Measurements from ENCODE around the gene EIF4E1B.
A peak's percentile ranks its signal among the peaks of the same experiment; 100 is the strongest.
"Not testable (repeated sequence)": the region's sequence is repeated elsewhere in the genome, so short reads cannot be mapped to it uniquely, and the experiment has no call there.

The EIF4E1B gene, protein sequence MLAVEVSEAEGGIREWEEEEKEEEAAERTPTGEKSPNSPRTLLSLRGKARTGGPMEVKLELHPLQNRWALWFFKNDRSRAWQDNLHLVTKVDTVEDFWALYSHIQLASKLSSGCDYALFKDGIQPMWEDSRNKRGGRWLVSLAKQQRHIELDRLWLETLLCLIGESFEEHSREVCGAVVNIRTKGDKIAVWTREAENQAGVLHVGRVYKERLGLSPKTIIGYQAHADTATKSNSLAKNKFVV

DNA sequence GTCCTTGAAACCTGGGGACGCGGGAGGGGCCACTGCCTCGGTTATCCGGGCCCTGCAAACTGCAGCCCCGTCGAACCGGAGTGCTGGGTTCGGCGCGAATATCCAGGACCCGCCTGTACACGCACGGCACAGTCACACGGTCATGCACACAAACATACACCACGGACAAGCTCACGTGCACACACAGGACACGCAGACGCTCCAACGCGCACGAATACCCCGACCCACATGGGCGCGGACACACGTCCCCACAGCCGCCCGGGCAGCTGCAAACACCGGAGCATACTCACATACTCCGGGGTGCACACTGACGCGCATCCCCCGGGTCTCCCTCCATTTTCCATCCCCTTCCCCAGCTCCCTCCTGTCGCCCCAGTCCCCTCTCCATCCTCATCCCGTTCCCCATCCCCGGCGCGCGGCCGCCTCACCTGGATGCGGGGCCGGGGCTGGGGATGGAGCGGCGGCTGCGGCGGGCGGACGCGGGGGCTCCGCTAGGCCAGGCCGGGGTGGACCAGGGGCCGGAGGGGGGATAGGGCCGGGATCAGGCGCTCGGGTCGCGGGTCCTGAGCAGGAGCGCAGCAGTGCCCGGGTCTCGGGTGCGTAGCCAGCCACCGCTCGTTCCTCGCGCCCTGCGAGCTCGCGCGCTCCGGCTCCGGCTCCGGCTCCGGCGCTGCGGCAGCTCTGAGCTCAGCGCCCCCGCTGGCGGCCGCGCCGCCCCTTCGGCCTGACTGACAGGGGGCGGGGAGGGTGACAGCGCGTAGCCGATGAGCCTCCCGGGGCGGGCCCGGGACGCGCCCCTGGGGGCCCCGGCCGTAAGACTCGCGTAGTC lies at the start of gene EIF4E1B, which contains the start of gene SNCB:
Gene EIF4E1B (plus strand): TSS at position 823 of the 828 bp plus-strand sequence. CDS start 12,113 bp downstream, outside the sequence.
Gene SNCB (minus strand): TSS at position 682 of the 828 bp plus-strand sequence. CDS start 880 bp downstream, outside the sequence.
- no peak for DNase-seq (ENCODE audit: low read depth in 2 of 3, low spot score in 2 of 3)

DNA sequence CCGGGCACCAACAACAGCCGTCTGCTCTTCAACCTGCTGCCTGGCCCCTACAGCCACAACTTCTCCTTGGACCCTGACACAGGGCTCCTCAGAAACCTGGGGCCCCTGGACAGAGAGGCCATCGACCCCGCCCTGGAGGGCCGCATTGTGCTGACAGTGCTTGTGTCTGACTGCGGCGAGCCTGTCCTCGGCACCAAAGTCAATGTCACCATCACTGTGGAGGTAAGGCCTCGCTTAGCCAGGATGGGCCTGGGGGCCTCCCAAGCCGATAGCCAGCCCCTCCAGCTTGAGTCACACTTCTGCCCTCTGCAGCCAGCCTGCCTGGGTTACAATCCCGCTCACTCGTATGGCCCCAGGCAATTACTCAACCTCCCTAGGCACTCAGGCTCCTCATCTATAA lies 49.1 kb upstream of the EIF4E1B start:
- no peak for DNase-seq (ENCODE audit: low read depth in 2 of 3, low spot score in 2 of 3)

DNA sequence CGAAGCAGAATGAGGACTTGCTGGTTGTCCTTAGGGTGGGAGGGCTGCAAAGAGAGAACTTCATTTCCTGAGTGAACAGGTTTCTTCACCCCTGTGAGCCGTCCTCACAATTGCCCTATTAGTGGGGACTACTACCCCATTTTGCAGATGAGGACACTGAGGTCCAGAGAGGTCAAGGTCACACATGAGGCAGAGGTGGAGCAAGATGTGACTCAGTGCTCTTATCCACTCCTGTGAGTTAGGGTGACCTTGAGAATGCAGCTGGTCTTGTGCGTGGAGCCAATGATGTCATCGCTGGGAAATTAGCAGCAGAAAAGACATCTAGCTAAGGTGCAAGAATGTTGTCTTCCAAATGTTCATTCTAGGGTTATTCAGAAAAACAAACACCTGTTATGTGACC lies 47.4 kb upstream of the EIF4E1B start:
- DNase-seq (ENCODE audit: low read depth in 2 of 3, low spot score in 2 of 3): no peak

DNA sequence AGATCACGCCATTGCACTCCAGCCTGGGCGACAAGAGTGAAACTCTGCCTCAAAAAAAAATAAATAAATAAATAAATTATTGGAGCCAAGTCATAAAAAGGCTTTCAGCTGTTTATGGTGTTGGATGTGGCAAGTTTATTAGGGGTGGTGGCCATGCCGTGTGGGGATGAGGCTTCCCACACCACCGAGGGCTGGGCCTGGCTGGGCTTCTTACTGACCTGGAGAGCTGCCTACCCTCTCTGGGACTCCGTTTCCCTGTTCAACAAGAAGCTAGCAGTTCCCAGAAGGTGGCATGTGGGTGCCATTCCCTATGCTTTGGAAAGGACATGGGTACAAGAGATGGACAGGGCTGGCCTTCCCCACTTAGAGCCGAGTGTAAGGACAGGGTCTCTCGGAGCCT lies 43.1 kb upstream of the EIF4E1B start:
- no peak for DNase-seq (ENCODE audit: low read depth in 2 of 3, low spot score in 2 of 3)

DNA sequence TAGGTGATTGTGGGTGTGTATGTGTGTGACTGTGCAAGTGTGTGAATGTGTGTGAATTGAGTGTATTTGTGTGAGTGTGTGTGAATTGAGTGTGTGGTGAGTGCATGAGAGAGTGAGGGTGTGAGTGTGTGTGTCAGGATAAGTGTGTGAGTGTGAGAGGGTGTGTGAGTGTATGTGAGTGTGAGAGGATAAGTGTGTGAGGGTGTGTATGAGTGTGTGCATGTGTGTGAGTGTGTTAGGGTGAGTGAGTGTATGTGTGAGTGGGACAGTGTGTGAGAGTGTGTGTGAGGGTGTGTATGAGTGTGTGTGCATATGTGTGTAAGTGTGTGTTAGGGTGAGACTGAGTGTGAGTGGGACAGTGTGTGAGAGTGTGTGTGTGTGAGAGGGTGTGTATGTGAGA lies 42.2 kb upstream of the EIF4E1B start:
- DNase-seq (ENCODE audit: low read depth in 2 of 3, low spot score in 2 of 3): no peak

DNA sequence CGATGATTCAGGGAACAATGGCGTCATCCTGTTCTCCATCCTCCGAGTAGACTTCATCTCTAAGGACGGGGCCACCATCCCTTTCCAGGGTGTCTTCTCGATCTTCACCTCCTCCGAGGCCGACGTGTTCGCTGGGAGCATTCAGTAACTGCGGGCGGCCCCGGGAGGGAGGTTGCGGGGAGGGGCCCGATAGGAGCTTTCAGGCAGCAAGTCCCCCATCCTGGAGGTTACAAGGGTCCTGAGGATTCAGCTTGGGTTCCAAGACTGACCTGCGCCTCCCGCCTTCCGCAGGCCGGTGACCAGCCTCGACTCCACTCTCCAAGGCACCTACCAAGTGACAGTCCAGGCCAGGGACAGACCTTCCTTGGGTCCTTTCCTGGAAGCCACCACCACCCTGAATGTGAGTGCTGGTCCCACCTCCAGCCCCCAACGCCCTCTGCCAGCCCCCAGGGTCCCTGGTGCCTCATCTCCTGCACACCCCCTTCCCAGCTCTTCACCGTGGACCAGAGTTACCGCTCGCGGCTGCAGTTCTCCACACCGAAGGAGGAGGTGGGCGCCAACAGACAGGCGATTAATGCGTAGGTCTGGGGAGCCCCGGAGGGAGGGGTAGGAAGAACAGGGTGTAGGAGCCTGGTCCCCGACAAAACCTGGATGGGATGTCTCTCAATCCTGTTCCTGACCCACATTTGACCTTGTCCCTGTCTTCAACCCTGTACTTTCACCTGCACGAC lies 41.3 kb upstream of the EIF4E1B start:
- no peak for DNase-seq (ENCODE audit: low read depth in 2 of 3, low spot score in 2 of 3)

DNA sequence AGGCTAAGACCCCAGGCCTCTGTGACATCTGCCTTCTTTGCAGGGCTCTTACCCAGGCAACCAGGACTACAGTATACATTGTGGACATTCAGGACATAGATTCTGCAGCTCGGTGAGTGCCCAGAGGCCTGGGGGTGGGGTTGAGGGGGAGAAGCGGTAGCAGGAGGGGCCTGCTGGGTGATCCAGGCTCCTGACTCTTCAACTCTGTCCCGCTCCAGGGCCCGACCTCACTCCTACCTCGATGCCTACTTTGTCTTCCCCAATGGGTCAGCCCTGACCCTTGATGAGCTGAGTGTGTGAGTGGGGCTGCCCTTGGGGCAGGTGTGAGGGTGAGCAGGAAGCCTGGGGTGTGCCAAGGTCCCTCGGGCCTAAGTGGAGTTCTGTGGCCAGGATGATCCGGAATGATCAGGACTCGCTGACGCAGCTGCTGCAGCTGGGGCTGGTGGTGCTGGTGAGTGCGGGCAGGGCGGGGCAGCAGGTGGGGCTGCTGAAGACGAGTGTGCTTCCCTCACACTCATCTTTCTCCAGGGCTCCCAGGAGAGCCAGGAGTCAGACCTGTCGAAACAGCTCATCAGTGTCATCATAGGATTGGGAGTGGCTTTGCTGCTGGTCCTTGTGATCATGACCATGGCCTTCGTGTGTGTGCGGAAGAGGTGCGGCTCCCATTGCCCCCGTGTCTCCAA lies 40.3 kb upstream of the EIF4E1B start:
- no peak for DNase-seq (ENCODE audit: low read depth in 2 of 3, low spot score in 2 of 3)

DNA sequence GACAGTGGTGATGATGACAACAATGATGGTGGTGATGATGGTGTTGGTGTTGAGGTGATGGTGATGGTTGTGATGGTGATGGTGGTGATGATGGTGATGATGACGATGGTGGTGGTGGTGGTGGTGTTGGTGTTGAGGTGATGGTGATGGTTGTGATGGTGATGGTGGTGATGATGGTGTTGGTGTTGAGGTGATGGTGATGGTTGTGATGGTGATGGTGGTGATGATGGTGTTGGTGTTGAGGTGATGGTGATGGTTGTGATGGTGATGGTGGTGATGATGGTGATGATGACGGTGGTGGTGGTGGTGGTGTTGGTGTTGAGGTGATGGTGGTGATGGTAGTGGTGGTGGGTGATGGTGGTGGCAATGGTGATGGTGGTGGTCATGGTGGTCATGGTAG lies 38.8 kb upstream of the EIF4E1B start:
- DNase-seq (ENCODE audit: low read depth in 2 of 3, low spot score in 2 of 3): not testable (repeated sequence)

DNA sequence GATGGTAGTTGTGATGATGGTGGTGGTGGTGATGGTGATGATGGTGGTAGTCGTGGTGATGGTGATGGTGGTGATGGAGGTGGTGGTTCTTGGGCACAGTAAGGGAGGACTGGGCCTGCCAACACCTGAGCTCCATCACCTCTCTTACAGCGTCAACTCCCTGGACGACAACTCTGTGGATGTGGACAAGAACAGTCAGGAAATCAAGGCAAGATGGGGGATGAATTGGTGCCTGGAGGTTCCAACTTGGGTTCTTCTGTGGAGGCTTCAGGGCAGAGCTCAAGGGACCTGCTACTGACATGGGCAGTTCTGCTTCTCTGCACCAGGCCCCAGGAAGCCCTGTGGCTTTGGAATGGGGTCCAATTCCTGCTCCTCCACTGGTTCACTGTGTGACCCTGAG lies 37.9 kb upstream of the EIF4E1B start:
- DNase-seq (ENCODE audit: low read depth in 2 of 3, low spot score in 2 of 3): no peak

DNA sequence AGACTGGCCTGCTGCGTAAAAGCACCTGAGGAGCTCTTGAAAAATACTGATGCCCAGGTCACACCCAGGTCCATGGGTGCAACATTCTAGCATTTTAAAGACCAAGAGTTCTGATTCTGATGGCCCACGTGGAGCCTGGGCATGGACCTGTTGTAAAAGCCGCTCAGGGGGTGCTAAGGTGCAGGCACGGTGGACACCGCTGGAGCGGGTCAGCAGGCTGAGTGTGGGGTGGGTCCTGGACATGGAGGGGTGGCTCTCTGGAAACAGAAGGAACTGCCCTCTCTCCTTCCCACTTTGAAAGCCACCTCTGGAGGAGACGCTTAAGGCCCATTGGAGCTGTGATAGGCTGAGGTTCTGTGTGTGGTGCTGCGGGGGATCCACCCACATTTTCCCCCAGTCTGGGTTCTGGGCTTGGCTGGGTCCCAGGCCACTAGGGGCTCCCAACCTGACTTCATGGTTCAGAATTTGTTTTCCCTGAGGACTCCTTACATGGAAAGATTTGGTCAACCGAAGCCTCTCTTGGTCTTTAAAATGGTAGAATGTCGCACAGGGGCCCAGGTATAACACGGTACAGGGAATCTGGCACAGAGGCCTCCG lies 37.1 kb upstream of the EIF4E1B start:
- DNase-seq (ENCODE audit: low read depth in 2 of 3, low spot score in 2 of 3): no peak

DNA sequence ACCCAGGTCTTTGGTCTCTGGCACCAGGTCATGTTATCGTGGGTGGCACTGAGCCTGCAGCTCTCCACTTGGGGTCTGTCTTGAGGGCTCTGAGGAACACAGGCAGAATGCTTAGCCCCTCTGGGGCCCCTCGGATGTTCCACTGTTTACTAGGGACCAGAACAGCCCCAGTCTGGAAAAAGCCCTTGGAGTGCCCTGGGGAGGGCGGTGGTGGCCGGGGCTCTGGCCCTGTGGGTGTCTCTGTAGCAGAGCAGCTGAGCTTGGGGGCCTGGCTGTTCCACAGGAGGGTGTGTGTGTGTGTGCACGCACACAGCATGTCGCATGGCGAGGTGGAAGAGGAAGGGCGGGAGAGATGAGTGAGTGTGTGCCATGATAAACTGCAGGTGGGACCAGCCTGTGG lies 35.9 kb upstream of the EIF4E1B start:
- DNase-seq (ENCODE audit: low read depth in 2 of 3, low spot score in 2 of 3): no peak

DNA sequence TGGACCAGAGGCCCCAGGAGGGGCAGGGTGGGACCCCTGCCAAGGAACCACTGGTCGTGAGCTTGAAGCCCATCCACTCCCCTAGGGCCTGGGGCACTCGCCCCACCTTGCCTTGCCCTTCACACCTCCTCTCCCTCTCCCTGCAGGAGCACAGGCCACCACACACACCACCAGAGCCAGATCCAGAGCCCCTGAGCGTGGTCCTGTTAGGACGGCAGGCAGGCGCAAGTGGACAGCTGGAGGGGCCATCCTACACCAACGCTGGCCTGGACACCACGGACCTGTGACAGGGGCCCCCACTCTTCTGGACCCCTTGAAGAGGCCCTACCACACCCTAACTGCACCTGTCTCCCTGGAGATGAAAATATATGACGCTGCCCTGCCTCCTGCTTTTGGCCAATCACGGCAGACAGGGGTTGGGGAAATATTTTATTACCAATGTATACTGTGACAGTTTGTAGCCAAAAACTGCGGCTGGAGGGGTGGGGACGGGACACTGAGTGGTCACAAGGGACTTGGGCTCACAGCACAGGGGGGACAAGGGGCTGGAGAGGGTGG lies 35.0 kb upstream of the EIF4E1B start:
- no peak for DNase-seq (ENCODE audit: low read depth in 2 of 3, low spot score in 2 of 3)

DNA sequence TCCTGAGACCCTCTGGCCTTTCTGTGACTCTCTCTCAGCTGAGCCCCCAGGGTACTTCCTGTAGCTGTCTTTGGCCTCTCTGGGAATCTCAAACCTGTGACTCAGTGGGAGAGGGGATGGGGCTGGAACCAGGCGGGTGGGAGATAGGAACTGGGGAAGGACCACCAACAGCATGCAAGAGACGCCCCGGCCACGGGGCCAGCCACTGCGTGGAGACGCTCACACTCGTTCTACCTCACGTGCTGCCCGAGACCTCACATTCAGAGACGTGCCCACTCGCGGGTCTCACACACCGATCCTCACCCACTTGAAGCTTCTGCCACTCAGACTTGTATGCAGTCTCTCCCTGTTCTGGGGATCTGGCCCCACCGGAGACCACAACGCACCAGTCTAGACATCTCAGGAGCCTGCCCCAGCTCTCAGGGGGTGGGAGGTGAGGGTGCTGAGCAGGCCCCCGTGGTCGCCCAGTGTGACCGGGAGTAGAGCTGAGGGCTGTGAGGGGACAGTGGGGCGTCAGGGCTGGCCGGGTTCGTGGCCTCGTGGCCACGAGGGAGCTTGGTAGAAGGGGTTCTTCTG lies 34.3 kb upstream of the EIF4E1B start:
- DNase-seq (ENCODE audit: low read depth in 2 of 3, low spot score in 2 of 3): no peak

DNA sequence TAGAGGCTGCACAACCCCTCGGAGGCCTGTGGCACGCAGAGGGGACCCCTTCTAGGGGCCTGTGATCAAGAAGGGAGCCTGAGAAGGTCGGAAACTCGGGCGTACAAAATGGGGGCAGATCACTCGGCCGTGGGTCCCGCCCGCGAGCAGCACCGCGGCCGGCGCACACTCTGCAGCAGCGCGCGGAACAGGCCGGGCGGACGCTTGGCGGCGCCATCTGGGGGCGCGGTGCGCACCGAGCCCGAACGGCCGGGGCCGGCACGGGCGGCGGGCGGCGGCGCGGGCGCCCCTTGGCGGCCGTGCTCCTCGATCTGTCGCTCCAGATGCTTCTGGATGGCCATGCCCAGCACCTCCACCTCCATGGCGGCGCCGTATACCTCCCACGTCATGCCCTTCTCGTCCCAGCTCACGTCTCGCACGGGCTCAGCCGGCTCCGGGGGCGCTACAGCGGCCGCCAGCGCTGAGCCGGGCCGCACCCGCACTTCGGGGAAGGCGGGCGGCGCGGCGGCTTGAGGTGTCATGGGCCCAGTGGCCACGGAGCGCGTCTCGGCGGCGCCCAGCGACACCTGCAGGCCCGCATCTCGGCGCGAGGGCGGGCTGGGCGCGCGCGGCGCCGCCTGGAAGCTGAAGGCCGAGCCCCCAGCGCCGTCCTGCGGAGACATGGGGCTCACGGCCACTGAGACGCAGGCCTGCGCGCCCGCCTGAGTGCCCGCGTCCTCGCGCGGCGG lies 33.6 kb upstream of the EIF4E1B start:
- DNase-seq (ENCODE audit: low read depth in 2 of 3, low spot score in 2 of 3): peak in 2 of 3 experiments; percentile 40 to 51

DNA sequence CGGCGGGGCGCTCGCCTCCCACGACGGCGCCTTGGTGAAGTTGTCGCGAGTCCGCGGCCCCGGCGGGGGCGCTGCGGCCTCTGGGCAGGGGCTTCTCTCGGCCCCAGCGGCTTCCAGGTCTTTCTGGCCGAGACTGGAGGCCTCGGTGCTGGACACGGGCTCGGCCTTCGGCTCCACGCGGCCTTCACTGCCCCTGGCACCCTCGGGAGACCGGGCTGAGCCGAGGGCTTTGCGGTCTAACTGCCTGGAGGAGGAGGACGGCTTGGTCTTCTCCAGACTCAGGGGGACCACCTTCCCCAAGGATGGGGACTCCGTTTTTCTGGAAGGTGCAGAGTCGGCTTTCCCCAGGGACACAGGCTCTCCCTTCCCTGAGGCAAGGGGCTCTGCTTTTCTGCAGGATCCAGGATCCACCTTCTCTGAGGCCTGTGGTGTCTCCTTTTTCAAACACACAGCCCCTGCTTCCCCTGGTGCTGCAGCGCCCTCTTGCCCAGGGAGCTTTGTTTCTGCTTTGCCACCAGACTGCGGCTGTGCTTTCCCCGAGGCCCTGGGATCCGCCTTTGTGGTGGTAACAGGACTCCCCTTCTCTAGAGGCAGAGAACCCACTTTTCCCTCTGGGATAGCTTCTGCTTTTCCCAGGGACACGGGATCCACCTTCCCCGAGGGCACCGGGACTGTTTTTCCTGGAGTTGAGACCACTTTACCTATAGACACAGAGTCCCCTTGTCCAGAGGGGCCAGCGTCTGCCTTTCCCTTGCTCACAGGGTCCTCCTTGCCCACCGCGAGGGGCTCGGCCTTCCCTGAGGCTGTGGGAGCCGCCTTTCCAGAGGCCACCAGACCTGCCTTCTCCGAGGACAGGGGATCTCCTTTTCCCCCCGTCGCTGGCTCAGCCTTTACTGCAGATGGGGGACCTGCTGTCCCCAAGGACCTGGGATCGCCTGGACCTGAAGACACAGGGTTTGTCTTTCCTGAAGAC lies 32.8 kb upstream of the EIF4E1B start:
- DNase-seq (ENCODE audit: low read depth in 2 of 3, low spot score in 2 of 3): no peak

DNA sequence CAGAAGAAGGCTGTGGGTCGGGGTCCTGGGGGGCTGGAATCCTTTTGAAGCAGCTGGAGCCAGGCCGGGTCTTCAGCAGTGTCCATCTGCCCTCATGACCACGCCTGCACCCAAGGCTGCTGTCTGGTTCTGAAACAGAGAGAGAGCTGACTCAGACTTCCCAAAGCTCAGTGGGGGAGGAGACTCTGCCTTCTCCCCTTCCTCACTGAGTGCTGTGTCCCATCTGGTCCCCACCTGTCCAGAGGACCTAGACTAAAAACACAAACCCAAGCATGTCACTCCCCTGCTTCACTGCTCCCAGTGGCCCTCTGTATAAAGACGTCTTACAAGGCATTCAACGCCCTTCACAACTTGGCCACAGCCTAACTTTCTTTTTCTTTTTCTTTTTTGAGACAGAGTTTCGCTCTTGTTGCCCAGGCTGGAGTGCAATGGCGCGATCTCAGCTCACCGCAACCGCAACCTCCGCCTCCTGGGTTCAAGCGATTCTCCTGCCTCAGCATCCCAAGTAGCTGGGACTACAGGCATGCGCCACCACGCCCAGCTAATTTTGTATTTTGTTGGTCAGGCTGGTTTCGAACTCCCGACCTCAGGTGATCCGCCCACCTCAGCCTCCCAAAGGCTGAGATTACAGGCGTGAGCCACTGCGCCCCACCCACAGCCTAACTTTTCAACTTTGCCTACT lies 30.6 kb upstream of the EIF4E1B start:
- DNase-seq (ENCODE audit: low read depth in 2 of 3, low spot score in 2 of 3): not testable (repeated sequence)

DNA sequence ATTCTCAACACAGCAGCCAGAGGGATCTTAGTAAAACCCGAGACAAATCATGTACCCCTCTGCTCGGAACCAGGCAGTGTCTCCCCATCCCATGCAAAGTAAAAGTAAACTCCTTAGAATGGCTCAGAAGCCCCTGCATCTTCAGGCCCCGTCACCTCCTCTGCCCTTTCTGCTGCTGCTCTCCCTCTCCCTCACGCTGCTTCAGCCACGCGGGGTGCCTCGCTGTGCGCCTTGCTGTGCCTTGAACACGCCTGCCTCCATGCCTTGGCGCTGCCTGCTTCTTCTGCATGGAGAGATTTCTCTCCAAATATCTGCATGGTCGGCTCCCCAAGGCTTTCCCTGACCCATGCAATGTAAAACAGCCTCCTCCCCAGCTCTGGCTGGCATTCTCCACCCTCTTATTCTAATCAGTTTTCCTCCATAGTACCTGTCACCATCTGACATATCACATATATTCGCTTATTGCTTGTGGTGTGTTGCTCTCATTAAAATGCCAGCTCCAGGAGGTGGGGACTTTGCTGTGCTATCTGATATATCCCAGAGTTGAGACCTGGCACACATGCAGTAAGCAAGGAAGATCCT lies 28.5 kb upstream of the EIF4E1B start:
- no peak for DNase-seq (ENCODE audit: low read depth in 2 of 3, low spot score in 2 of 3)

All from activated CD8-positive, alpha-beta memory T cell treated with anti-CD3 and anti-CD28 coated beads for 48 hours (primary cell).